ENCODE measurements around the gene TTLL8.
"Not testable (repeated sequence)": the region's sequence is repeated elsewhere in the genome, so short reads cannot be mapped to it uniquely, and the experiment has no call there.

The TTLL8 gene

DNA sequence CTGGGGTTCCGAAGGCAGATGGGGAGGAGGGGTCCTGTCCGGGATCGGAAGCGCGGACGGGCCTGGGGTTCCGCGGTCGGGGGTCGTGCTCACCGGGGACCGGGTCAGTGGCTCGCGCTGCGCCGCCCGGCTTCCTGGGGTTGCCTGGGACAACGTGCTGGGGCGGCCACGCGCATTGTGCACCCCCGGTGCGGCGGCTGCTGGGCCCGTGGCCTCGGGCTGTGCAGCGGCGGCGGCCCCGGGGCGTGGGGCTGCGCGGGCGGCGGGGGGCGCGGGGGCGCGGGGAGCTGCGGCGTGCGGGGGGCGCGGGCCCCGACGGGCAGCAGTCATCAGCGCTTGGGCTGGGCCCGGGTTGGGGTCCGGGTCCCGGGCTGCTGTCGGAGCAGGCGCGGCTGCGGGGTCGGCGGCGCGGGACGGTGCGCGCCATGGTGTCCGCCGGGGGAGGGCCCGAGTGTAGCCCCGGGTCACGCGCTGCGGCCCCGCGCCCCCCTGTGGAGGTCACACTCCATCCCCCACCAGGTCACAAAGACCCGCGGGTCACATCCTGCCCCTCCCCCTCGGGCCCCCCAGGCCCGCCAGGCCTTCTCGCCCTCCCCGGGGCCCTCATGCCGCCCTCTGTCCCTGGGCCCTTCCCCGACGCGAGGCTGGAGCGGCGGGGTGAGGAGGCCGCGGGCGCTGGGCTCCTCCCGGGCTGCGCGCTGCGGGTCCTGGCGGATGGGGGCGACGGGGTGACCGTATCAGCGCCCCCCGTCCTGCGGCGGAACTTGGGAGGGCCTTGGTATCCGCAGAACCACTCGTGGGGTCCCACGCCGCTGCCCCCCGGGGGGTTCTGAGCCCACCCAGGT lies at the start of gene TTLL8:
TSS of gene TTLL8 (minus strand) at position 238 of the 845 bp plus-strand sequence.
- no peak for DNase-seq

- DNase-seq = no peak
Observed at GRCh38 chr22:50107529-50107928, 49.4 kb upstream of the TTLL8 start.

GRCh38 chr22:50105208-50106100 lies 47.4 kb upstream of the TTLL8 start:
- DNase-seq = no peak

DNA sequence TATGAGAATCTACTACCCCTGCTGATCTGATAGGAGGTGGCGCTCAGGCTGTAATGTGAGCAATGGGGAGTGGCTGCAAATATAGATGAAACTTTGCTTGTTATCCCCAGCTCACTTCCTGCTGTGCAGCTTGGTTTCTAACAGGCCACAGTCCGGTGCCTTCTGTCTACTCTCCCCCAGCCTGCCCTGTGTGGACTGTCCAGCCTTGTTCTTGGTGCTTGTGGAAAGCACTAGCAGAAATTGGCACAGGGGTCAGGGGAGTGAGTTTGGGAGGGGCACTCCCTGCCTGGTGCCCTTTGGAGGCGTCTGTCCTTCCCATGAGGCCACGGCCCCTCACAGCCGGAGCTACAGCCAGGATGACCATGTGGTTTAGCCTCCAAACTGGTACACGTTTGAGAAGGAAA lies 46.0 kb upstream of the TTLL8 start:
- no peak for DNase-seq

DNA sequence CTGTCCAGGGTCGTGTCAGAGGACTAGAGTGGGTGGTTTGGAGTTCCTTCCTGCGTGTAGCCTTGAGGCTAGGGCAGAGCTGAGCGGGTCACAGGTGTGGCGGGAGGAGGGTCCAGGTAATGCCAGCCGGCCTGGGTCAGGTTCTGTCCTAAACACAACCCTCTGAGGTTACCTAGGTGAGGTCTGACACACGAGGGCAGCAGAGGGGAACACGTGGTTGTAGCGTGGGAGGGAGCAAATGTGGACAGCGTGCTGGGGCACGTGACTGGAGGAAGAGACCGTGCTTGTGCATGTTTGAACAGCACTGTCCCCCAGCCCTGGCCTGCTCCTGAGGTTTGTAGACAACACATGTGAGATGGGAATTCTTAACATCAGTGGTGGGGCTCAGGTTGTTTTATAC lies 44.8 kb upstream of the TTLL8 start:
- DNase-seq = no peak

DNA sequence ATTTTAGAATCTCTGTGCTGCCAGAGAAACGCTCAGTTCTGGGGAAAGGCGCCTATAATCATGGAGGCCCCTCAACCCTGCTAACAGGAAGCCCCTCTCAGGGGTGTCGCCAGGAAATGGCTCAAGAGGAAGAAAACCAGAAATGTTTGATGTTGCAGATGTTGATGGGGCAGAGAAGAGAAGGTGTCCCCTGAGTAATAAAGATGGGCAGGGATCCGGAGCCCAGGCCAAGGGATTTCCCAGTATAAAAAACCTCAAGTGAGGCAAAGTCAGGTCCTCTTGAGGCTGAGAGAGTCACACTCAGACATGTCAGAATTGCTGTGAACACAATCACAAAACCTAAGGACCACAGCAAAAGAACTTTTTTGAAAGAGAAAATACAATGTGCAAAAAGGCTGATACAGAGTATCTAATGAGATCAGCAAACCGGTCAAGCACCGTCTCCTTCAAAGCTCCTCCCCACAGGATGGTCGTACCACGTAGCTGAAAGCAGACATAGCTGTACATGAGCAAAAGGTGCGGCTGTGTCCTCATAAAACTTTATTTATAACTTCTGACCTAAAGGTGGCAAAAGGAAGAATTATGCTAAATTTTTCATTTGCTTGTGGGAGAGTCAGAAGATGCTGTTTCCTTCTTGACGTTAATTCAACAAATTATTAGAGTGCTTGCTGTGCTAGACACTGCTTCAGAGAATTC lies 43.9 kb upstream of the TTLL8 start:
- no peak for DNase-seq

DNA sequence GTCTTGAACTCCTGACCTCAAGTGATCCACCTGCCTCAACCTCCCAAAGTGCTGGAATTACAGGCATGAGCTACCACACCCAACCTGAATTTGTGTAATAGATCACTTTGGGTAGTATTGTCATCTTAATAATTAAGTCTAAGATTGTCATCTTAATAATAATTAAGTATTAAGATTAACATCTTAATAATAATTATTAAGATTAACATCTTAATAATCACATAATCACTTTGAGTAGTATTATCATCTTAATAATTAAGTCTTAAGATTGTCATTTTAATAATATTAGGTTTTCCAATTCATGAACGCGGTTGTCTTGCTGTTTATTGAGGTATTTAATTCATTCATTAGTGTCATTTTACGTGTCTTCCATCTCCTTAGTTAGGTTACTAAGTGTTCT lies 40.0 kb upstream of the TTLL8 start:
- DNase-seq = no peak

GRCh38 chr22:50092342-50092741 lies 34.2 kb upstream of the TTLL8 start:
- DNase-seq = no peak

- no peak for DNase-seq
Observed at GRCh38 chr22:50091092-50091768, 33.1 kb upstream of the TTLL8 start.

GRCh38 chr22:50090412-50090714 lies 32.3 kb upstream of the TTLL8 start:
- no peak for DNase-seq

DNA sequence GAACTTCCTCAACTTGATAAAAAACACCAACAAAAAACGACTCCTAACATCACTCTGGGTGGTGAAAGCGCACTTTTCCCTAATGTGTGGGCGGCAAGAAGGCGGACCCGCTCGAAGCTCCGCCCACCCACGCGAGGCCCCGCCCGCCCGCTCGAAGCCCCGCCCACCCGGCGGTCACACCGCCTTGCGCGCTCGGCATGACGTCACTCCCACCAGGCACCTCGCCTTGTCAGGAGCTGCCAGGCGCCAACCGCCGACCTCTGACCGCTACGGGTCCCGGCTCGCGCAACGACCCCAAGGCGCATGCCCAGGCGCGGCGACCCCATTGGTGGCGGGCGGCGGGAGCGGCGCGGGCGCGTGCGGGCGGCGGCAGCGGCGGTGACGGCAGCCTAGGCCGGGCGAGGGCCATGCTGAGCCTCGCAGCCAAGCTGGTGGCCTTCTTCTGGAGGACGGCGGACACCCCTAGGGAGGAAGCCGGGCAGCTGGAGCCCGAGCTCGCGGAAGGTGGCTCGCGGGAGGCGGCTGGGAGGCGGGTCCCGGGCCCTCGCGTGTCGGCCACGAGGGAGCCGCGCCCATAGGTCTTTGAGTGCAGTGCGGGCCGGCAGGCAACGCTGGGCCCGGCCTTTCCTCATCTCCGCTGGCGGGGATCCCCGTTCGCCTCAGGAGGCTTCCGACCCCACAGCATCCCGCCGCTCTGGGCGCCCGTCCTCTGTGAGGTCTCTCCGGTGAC lies 31.7 kb upstream of the TTLL8 start, which contains the start of gene MOV10L1:
TSS of gene MOV10L1 (plus strand) at position 325 of the 730 bp plus-strand sequence. CDS start at position 408, 83 bp downstream.
- no peak for DNase-seq

DNA sequence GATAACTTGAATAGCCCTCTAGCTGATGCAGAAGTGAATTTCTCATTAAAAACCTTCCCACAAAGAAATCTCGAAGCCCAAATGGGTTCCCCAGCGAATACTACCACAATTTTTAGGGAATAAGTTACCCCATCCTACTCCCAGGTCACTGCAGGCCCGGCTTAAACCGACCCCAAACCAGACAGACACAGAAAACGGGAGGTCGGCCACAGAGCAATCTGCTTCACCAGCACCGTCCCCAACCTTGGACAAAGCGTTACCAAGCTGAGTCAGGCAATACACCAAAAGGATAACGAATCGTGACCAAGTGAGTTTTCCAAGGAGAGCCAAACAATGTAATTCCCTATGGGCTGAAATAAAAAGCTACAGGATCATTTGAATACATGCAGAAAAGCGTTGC lies 31.1 kb upstream of the TTLL8 start:
- DNase-seq = no peak

DNA sequence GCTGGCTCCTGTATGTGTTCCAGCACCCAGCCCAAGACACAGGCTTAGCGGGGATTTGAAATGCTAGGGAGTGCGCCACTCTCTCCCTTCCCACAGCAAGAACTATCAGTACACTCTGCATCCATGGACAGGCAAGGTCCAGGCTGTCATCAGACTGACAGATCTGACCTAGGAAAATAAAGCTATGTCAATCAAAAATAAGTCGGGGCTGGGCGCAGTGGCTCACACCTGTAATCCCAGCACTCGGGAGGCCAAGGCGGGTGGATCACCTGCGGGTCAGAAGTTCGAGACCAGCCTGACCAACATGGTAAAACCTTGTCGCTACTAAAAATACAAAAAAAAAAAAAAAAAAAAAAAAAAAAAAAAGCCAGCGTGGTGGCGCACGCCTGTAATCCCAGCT lies 30.0 kb upstream of the TTLL8 start:
- no peak for DNase-seq

DNA sequence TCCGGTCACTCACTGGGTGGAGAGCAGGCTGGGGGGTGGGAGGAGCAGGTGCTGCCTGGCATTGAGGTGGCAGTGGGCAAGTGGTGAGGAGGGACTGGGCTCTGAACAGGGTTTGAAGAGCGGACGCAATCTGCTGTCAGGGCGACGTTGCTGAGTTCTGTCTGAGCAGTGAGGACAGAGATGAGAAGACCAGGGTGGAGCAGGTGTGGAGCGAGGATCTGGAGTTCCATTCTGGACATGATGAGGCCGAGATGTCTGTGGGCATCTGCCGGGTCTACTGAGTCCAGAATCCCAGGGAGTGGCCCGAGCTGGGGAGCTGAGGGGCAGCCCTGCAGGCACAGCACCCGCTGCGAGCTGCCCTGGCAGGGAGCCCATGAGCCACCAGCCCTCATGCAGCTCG lies 29.5 kb upstream of the TTLL8 start:
- no peak for DNase-seq

- DNase-seq = not testable (repeated sequence)
Observed at GRCh38 chr22:50086975-50087374, 28.9 kb upstream of the TTLL8 start.

DNA sequence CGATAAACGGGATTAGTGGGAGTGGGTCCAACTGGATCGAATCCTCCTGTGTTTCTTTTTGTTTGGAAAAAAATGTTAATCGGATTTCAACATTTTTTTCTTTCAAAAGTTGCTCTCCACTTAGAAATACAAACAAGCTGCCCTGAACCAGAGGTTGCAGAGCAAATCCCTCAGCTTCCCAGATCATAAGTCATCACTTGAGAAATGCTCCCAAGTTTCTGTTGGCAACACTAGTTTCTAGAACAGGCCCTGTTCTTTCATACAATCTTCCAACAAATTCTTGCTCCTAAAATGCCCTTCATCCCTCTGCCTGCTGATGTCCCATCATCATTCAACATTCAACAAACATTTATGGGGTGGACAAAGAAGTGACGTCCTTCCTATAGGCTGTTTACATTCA lies 28.4 kb upstream of the TTLL8 start:
- no peak for DNase-seq

DNA sequence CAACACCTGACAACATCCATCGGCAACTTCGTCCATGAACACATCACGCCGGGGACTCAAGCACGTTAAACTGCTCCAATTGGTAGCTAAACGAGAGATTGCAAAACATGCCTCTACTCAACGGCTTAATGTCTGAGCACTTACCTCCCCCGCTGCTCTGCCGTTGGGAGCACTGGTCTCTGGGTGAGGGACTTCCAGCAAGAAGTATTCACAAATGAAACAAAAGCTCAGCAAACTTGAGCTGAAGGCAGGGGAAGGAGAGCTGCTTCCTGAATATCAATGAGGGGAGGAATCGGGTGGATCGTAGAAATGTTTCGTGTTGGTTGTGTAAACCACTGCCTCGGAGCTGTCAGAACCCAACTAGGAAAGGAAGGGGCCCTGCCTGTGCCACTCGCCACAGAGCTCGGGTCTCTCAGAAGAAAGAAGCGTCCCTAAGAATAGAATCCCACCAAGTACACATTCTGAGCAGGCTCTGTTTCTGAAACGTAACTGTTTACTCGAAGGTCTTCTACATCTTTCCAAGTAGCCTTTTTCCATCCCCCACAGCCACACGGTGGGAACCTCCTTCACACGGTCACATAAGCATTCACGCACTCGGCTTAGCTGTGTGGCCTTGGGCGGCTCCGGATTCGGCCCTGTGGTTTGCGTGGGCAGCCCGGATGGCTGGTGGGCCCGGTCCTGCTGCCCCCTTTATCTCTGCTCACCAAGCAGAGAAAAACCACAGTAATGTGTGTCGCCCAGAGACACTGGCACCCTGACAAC lies 27.3 kb upstream of the TTLL8 start, which contains the start of gene MLC1:
TSS of gene MLC1 (minus strand) at position 216 of the 762 bp plus-strand sequence. CDS start 524 bp downstream, outside the sequence.
- DNase-seq = no peak

DNA sequence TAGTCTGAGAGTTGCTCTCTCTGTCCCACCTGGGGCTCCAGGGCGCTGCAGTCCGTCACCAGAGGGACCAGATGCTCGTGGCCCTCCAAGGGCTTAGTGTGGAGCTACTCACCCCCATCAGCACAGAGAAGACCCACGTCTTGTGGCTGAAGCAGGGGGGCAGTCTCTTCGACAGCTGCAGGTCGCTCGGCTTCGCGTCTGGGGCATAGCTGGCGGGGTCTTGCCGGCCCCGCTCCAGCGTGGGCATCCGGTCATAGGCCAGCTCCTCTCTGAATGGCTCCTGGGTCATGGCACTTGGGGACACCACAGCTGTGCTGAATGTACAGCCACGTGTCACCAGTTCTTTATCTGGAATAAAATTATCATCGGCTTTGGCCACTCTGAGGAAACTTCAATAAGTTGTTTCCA lies 26.5 kb upstream of the TTLL8 start:
- DNase-seq = no peak

DNA sequence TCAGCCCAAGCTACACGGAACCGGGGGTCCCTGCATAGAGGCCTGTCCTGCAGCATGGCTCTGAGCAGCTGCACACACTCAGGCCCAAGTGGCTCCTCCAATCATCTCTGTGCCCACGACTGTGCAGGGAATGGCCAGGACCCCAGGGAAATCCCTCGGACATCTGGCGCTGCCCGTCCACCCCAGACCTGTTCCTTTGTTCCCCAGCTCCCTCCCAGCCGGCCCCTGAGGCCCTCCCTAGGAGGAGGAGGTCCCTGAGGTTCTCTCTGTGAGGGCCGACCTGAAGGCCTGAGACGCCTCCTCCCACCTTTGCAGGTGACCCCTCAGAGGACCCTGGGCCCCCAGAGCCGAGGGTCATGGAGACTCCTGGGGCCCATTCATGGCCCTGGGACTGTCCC lies 26.0 kb upstream of the TTLL8 start:
- DNase-seq = no peak

DNA sequence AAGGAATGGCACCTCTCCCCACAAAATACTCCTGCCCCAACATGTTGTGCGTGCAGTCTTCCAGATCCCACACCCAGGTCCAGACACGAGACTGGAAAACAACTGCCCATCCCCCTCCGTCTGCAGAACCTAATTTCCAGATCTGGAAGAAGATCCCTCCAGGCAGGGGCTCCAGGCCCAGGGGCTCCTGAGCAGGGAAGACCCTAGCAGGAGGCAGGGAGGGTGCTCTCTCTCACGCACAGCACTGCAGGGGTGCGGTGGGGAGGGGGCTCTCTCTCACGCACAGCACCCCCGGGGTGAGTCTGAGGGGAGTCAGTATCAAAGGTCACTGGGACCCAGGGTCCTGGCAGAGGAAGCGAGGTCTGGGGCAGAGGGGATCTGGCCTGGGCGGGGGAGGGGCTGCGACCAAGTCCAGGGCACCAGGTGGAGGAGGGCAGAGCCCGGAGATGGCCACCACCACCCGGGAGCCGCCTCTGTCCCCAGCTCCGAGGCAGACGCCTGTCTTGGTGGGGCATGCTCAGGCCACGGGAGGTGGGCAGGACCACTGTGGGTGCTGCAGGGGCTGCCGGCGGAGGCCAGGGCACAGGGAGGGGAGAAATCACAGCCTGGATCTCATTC lies 25.5 kb upstream of the TTLL8 start:
- DNase-seq = no peak

Data from activated gamma-delta T cell treated with Interleukin-2 at 50 U/mL for 16 hours (primary cell).